HG03196 (cell line): ENCODE results near the gene F3.
A peak's percentile ranks its signal among the peaks of the same experiment; 100 is the strongest.
"Not testable (repeated sequence)": the region's sequence is repeated elsewhere in the genome, so short reads cannot be mapped to it uniquely, and the experiment has no call there.

Source experiments
- ATAC-seq: cut with Tn5 transposase; IDR thresholded peaks from one replicate; pipeline ENCODE4 v1.9.1; 2021; ENCODE audit not compliant: unreplicated experiment

The F3 gene

DNA sequence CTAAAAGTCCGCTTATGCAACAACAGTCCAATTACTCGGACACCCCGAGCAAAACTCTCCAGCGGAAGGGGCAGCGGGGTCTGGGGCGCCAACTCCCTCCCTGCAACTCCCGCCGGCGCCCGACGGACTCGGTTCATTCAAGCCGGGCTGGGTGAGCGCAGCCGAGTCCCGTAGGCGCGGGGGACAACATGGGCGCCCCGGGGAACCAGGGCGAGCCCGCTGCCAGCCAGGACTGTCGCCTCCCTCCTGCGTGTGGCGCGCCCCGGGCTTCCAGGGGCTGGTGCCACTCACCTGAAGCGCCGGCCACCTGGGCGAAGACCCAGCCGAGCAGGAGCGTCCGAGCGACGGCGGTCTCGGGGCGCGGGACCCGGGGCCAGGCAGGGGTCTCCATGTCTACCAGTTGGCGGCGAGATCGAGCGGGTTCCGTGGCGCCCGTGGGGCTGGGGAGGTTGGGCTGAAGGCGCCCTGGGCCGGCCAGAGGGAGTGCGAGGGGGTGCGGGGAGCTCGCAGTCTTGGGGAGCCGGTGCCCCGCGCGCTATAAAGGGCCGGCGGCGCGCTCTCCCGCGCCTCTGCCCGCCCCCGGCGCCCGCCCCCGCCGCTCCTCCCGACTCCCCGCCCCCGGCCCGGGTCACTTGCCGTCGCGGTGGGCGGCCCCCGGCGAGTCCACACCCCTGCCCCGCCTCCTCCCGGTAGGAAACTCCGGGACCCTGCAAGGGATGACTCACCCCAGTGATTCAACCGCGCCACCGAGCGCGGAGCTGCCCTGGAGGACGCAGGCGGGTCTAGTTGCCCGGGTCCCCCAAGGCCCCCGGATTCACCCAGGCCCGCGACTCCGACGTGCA, at the start of gene F3:
Gene F3, minus strand, starts transcription at position 514 of the 842 bp plus-strand sequence. Its CDS starts 123 bp downstream, at position 391.
- ATAC-seq: peak; percentile 81

GRCh38 chr1:94590203-94591137, 48.9 kb upstream of the F3 start:
- no peak for ATAC-seq

- no peak for ATAC-seq
These were observed 48.2 kb upstream of the F3 start for GRCh38 chr1:94589728-94590127.

DNA sequence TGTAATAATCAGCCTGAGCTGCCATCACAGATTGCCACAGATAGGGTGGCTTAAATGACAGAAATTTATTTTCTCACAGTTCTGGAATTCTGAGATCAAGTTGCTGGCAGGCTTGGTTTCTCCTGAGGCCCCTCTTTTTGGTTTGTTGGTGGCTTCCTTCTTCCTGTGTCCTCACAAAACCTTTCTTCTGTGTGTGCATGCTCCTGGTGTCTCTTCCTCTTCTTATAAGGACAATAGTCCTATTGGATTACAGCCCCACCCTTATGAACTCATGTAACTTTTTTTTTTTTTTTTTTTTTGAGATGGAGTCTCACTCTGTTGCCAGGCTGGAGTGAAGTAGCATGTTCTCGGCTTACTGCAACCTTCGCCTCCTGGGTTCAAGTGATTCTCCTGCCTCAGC, 41.0 kb upstream of the F3 start:
- ATAC-seq: no peak

GRCh38 chr1:94580367-94581115, 39.0 kb upstream of the F3 start:
- no peak for ATAC-seq

GRCh38 chr1:94579876-94580294, 38.3 kb upstream of the F3 start:
- no peak for ATAC-seq

GRCh38 chr1:94578856-94579255, 37.3 kb upstream of the F3 start:
- no peak for ATAC-seq

DNA sequence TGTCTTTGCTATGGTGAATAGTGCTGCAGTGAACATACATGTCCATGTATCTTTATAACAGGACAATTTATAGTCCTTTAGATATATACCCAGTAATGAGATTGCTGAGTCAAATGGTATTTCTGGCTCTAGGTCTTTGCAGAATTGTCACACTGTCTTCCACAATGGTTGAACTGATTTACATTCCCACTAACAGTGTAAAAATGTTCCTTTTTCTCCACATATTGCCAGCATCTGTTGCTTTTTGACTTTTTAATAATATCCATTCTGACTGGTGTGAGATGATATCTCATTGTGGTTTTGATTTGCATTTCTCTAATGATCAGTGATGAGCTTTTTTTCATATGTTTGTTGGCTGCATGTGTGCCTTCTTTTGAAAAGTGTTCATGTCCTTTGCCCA, 32.4 kb upstream of the F3 start:
- ATAC-seq: not testable (repeated sequence)

GRCh38 chr1:94572780-94573179, 31.2 kb upstream of the F3 start:
- ATAC-seq: no peak

- not testable (repeated sequence) for ATAC-seq
These were observed 29.4 kb upstream of the F3 start for GRCh38 chr1:94570965-94571364.

DNA sequence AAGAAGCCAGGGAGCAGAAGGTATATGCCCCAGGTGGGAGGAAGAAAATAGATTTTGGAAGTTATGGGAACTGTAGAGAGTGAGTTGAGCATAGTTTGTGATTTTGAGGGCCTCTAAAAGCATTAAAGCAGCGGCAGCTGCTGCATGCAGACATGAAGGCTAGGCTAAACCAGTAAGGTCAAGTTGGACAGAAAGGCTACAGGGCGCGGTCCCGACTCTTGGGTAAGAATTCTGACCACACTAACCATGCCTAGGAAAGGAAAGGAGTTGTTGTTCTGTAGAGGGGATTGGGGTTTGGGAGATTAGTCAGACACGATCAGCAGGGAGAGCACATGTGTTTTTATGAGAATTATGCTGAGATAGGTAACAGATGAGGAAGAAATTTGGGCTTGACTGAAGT, 27.2 kb upstream of the F3 start:
- ATAC-seq: not testable (repeated sequence)

- ATAC-seq: not testable (repeated sequence)
These were observed 26.5 kb upstream of the F3 start for GRCh38 chr1:94567975-94568607.

DNA sequence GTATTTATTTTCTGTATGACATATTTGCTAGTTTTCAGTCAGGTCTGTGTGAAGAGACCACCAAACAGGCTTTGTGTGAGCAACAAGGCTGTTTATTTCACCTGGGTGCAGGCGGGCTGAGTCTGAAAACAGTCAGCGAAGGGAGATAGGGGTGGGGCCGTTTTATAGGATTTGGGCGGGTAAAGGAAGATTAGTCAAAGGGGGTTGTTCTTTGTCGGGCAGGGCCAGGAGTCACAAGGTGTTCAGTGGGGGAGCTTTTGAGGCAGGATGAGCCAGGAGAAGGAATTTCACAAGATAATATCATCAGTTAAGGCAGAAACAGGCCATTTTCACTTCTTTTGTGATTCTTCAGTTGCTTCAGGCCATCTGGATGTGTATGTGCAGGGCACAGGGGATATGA, 24.9 kb upstream of the F3 start:
- not testable (repeated sequence) for ATAC-seq

DNA sequence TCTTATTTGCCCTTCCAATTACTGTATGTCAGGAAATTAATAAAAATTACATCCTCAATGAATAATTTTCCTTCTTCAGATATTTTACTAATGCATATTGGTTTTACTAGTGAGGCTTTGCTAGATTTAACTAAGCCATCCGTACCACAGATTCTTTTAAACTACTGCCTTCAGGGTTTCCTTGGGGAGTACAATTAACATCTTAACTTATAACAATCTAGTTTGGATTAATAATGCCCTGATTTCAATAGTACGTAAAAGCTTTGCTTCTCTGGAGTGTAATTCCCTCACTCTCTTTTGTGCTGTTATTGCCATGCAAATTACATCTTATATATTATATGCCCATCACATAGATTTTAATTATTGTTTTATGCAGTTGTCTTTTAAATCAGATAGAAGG, 24.3 kb upstream of the F3 start:
- ATAC-seq: no peak

GRCh38 chr1:94562519-94563260, 21.1 kb upstream of the F3 start:
- no peak for ATAC-seq

GRCh38 chr1:94560333-94560732, 18.8 kb upstream of the F3 start:
- ATAC-seq: no peak

GRCh38 chr1:94559921-94560320, 18.4 kb upstream of the F3 start:
- no peak for ATAC-seq

- ATAC-seq: no peak
These were observed 13.5 kb upstream of the F3 start for GRCh38 chr1:94555091-94555490.

DNA sequence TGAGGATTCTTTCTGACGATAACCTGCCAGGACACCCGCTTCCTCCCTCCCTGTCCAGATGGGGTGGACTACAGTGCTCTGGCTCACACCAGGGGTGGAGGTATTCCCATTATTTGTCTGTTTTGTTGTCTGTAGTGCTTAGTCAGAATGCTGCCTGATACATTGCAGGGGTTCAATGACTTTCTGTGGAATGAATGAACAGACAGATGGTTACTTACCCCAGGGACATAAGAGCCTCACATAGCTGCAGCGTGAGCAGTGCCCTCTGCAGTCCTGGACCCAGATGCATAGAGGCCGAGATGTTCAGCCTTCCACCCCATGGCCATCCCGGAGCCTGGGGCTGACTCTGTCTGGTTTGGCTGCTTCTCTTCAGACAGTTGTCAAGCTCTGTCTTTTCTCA, 13.0 kb upstream of the F3 start:
- no peak for ATAC-seq

DNA sequence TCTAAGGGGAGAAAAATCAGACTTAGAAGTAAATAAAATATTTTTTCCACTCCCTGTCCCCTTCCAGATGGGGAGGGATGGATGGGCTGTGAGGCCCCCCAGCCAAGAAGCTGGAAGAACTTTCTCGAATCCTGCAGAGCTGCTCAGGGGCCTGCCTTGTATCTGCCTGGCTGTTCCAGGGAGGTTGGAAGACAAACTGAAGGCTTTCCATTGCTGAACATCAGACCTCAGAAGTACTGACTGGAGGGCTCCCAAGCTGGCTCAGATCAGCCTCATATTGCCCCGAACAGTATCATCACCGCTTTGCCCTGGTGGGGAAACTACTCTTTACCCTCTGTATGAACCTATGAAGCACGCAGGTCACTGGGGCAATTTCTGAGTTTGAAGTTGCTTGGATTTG, 12.4 kb upstream of the F3 start:
- no peak for ATAC-seq
